Measurements from ENCODE around the gene CAMTA1.

DNA sequence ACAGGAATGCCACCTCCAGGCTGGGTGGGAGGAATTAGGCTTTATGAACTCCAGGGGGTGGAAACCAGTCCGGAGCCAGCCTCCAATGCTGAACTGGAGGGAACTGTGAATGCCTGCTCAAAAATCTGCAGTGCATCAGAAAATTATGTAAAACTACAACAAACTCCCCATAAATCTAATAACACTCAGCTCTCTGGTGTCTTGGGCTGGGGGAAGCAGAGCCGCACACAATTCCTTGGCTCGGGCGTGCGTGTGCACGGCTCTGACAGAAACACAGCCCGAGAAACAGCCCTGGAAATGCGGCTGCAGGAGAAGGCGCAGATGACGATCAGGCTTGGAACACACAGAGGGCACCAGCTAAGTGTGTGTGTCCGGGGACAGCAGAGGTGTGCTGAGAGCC, 858.3 kb downstream of the CAMTA1 start:
- TF ChIP-seq EZH2phosphoT487 (IDR thresholded peaks at IDR 0.05; ENCODE audit: borderline replicate concordance) (no peak), EZH2 (IDR thresholded peaks at IDR 0.05) (no peak)
- TF ChIP-seq, protein P1, sequence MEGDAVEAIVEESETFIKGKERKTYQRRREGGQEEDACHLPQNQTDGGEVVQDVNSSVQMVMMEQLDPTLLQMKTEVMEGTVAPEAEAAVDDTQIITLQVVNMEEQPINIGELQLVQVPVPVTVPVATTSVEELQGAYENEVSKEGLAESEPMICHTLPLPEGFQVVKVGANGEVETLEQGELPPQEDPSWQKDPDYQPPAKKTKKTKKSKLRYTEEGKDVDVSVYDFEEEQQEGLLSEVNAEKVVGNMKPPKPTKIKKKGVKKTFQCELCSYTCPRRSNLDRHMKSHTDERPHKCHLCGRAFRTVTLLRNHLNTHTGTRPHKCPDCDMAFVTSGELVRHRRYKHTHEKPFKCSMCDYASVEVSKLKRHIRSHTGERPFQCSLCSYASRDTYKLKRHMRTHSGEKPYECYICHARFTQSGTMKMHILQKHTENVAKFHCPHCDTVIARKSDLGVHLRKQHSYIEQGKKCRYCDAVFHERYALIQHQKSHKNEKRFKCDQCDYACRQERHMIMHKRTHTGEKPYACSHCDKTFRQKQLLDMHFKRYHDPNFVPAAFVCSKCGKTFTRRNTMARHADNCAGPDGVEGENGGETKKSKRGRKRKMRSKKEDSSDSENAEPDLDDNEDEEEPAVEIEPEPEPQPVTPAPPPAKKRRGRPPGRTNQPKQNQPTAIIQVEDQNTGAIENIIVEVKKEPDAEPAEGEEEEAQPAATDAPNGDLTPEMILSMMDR (IDR thresholded peaks at IDR 0.05 in 2 of 3, conservative IDR thresholded peaks at IDR 0.05 in 1 of 3; ENCODE audit: borderline replicate concordance in 1 of 3, insufficient read depth in 1 of 3, low read depth in 2 of 3, low read length in 2 of 3), result no peak
- TF ChIP-seq, protein P2, sequence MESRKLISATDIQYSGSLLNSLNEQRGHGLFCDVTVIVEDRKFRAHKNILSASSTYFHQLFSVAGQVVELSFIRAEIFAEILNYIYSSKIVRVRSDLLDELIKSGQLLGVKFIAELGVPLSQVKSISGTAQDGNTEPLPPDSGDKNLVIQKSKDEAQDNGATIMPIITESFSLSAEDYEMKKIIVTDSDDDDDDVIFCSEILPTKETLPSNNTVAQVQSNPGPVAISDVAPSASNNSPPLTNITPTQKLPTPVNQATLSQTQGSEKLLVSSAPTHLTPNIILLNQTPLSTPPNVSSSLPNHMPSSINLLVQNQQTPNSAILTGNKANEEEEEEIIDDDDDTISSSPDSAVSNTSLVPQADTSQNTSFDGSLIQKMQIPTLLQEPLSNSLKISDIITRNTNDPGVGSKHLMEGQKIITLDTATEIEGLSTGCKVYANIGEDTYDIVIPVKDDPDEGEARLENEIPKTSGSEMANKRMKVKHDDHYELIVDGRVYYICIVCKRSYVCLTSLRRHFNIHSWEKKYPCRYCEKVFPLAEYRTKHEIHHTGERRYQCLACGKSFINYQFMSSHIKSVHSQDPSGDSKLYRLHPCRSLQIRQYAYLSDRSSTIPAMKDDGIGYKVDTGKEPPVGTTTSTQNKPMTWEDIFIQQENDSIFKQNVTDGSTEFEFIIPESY (IDR thresholded peaks at IDR 0.05; ENCODE audit: extremely low read depth, insufficient replicate concordance, low read length), result no peak

Data from HCT116 (cell line).